ENCODE data around the gene APCDD1L. TPM values are rescaled to one million over a fixed set of nuclear protein-coding genes. Genes with fewer than 3 reads are reported as not detected.

APCDD1L gene
- polyA plus RNA-seq, 1 of the 3 experiments (the other 2 are of a cell fraction) = 0.99 TPM

DNA sequence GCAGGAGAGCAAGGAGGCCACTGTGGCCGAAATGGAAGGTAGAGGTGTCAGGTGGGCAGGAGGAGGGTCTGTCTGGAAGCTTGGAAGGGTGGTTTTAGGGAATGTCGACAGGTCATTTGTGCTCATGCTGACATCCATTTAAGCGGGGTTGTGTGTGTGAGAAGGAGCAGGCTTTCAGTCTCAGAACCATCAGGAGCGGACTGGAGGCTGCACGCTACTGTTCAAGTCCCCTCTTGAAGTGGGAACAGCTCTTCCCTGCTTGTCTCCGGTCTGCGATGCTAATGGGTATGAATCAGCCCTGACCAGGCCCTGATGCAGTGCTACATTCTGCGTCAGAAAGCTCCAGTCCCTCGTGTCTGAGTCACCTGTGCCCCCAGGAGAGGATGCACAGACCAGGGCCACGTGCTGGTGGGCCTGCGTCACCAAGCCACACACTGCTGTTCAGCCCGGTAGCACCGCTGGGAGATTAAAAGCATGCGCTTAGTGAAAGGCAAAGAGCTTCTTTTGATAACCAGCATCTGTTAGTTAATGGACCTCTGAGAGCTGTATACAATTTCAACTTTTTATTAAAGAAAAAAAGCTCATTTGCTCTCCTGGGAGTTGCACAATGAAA, 58.0 kb downstream of the APCDD1L start (continued):
- peak in 1 of 2 experiments; percentile 82; a peak in 1 of 4 replicates for TF ChIP-seq EP300 (IDR thresholded peaks at IDR 0.05; ENCODE audit: borderline replicate concordance in 1 of 2, low read depth in 1 of 2, low read length in 1 of 2)
- TF ChIP-seq CHD2 (IDR thresholded peaks at IDR 0.05; ENCODE audit: low read length, partially characterized antibody) = no peak
- TF ChIP-seq GABPA (IDR thresholded peaks at IDR 0.05; ENCODE audit: low read depth) = no peak
- no peak for TF ChIP-seq NRF1 (IDR thresholded peaks at IDR 0.05; ENCODE audit: low read depth, low read length)
- TF ChIP-seq, protein P1, sequence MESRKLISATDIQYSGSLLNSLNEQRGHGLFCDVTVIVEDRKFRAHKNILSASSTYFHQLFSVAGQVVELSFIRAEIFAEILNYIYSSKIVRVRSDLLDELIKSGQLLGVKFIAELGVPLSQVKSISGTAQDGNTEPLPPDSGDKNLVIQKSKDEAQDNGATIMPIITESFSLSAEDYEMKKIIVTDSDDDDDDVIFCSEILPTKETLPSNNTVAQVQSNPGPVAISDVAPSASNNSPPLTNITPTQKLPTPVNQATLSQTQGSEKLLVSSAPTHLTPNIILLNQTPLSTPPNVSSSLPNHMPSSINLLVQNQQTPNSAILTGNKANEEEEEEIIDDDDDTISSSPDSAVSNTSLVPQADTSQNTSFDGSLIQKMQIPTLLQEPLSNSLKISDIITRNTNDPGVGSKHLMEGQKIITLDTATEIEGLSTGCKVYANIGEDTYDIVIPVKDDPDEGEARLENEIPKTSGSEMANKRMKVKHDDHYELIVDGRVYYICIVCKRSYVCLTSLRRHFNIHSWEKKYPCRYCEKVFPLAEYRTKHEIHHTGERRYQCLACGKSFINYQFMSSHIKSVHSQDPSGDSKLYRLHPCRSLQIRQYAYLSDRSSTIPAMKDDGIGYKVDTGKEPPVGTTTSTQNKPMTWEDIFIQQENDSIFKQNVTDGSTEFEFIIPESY (IDR thresholded peaks at IDR 0.05; ENCODE audit: borderline replicate concordance, low read depth) = no peak
- TF ChIP-seq RXRA (IDR thresholded peaks at IDR 0.05; ENCODE audit: borderline replicate concordance, low read depth) = no peak
- no peak for TF ChIP-seq ELF1 (IDR thresholded peaks at IDR 0.05)
- TF ChIP-seq FOXM1 (IDR thresholded peaks at IDR 0.05; ENCODE audit: low read depth) = peak; percentile 57
- TF ChIP-seq, protein P2, sequence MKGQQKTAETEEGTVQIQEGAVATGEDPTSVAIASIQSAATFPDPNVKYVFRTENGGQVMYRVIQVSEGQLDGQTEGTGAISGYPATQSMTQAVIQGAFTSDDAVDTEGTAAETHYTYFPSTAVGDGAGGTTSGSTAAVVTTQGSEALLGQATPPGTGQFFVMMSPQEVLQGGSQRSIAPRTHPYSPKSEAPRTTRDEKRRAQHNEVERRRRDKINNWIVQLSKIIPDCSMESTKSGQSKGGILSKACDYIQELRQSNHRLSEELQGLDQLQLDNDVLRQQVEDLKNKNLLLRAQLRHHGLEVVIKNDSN (IDR thresholded peaks at IDR 0.05; ENCODE audit: borderline replicate concordance, low read depth) = peak; percentile 74; the same call in 1 of the 2 replicates

DNA sequence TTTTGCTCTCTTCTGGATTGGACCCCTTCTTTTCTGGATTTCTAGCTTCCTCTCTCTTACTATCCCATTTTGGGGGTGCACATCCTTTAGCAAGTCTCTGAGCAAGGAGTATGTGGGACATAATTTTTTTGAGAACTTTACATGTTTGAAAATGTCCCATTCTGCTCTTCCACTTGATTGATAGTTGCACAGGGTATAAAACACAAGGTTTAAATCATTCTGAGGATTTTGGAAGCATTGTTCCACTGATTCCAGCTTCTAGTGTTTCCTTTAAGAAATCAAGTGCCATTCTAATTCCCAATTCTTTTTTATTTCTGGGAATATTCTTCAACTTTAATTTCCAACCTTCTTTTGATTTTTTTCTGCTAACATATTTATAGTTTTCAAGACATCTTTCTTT, 60.7 kb downstream of the APCDD1L start:
- POLR2A ChIA-PET = interaction anchor here (0.6 kb wide), 2 partner anchors 117 to 237 kb away, joined by 3 read pairs; no protein-coding TSS in a partner anchor
- Histone ChIP-seq H3F3A (replicated peaks; ENCODE audit: insufficient read depth) (peaks cover 19% of the 10 kb centered on the region), H2AFZ (ENCODE audit: low read depth) (no peak overlapping the region), H3K9ac (no peak overlapping the region), H3K4me3 (ENCODE audit: low read depth in 2 of 2, low read length in 1 of 2) (no peak overlapping the region), H4K20me1 (ENCODE audit: insufficient read depth) (no peaks in the 10 kb centered on the region), H3K79me2 (ENCODE audit: insufficient read depth) (peaks cover 15% of the 10 kb centered on the region; the same call in 1 of the 2 replicates), H3K9me3 (peaks cover 7% of the 10 kb centered on the region; the same call in 1 of the 2 replicates), H3K27me3 (ENCODE audit: insufficient read depth) (no peaks in the 10 kb centered on the region), H3K27ac (ENCODE audit: low read depth in 2 of 2, low read length in 1 of 2) (no peak overlapping the region), H3K4me1 (ENCODE audit: control insufficient read depth in 1 of 2, insufficient read depth in 2 of 2, low read depth in 1 of 2, low read length in 1 of 2) (peaks cover 24 to 37% of the 10 kb centered on the region in 2 experiments), H3K4me2 (no peak overlapping the region), H3K9me2 (no peaks in the 10 kb centered on the region), H3K36me3 (replicated peaks in 1 of 2; ENCODE audit: control insufficient read depth in 1 of 2, insufficient read depth in 2 of 2, low read length in 1 of 2) (peaks cover 5 to 33% of the 10 kb centered on the region in 2 experiments)
- DNase-seq = no peak
- TF ChIP-seq TCF12 (IDR thresholded peaks at IDR 0.05) (no peak), RAD21 (IDR thresholded peaks at IDR 0.05; ENCODE audit: low read length) (no peak), GATA2 (CRISPR knock-in tag; IDR thresholded peaks at IDR 0.05) (no peak), TEAD4 (IDR thresholded peaks at IDR 0.05; ENCODE audit: borderline replicate concordance, insufficient read depth) (no peak), MXI1 (IDR thresholded peaks at IDR 0.05; ENCODE audit: low read depth, low read length) (no peak), EZH2phosphoT487 (IDR thresholded peaks at IDR 0.05; ENCODE audit: borderline replicate concordance, low read depth) (no peak)
- TF ChIP-seq, protein P2 (IDR thresholded peaks at IDR 0.05; ENCODE audit: borderline replicate concordance, low read depth) = no peak
- TF ChIP-seq, protein P3, sequence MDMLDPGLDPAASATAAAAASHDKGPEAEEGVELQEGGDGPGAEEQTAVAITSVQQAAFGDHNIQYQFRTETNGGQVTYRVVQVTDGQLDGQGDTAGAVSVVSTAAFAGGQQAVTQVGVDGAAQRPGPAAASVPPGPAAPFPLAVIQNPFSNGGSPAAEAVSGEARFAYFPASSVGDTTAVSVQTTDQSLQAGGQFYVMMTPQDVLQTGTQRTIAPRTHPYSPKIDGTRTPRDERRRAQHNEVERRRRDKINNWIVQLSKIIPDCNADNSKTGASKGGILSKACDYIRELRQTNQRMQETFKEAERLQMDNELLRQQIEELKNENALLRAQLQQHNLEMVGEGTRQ (IDR thresholded peaks at IDR 0.05; ENCODE audit: borderline replicate concordance, low read depth, low read length) = no peak
- CTCF ChIA-PET = no interaction called here
